Adipocyte (in vitro differentiated cells): ENCODE results near the gene ATF6.

ENCODE experiments used
- DNase-seq: peaks from one replicate; pipeline ENCODE4 v3.0.0-alpha.2; 2015; ENCODE audit warnings: low read depth
- H3K27me3 ChIP-seq: replicated peaks from 2 replicates; pipeline ENCODE4 v1.7.0; 2013; ENCODE audit warnings: mild to moderate bottlenecking, low read length, moderate library complexity; ENCODE audit not compliant: control insufficient read depth, insufficient read depth
- H3K36me3 ChIP-seq: 2 replicates; pipeline ENCODE4 v1.7.0; 2013; ENCODE audit warnings: low read length, mild to moderate bottlenecking, moderate library complexity; ENCODE audit not compliant: control insufficient read depth, insufficient read depth, severe bottlenecking
- H3K4me1 ChIP-seq: 2 replicates; pipeline ENCODE4 v1.7.0; 2013; ENCODE audit warnings: mild to moderate bottlenecking, low read length, moderate library complexity; ENCODE audit not compliant: control insufficient read depth, insufficient read depth
- H3K4me3 ChIP-seq: 2 replicates; pipeline ENCODE4 v1.7.0; 2013; ENCODE audit warnings: mild to moderate bottlenecking, low read length, moderate library complexity
- H3K9ac ChIP-seq: 2 replicates; pipeline ENCODE4 v1.7.0; 2013; ENCODE audit warnings: mild to moderate bottlenecking, low read length, moderate library complexity
- H3K9me3 ChIP-seq: 2 replicates; pipeline ENCODE4 v1.7.0; 2013; ENCODE audit warnings: mild to moderate bottlenecking, low read length, moderate library complexity; ENCODE audit not compliant: control insufficient read depth

Gene ATF6

GRCh38 chr1:161981126-161981525 lies 215.0 kb downstream of the ATF6 start:
- Histone ChIP-seq H3K27me3 (no peaks in the 10 kb centered on the region), H3K36me3 (peaks cover 3% of the 10 kb centered on the region), H3K4me1 (peaks cover 7% of the 10 kb centered on the region), H3K4me3 (no peak overlapping the region), H3K9me3 (no peaks in the 10 kb centered on the region), H3K9ac (no peak overlapping the region)
- DNase-seq, result no peak

GRCh38 chr1:161981735-161982506 lies 215.8 kb downstream of the ATF6 start:
- H3K9me3 ChIP-seq, result no peaks in the 10 kb centered on the region
- no peaks in the 10 kb centered on the region for H3K27me3 ChIP-seq
- peaks cover 7% of the 10 kb centered on the region for H3K4me1 ChIP-seq
- no peak for DNase-seq
- H3K4me3 ChIP-seq, result no peak overlapping the region
- no peak overlapping the region for H3K9ac ChIP-seq
- H3K36me3 ChIP-seq, result peaks cover 3% of the 10 kb centered on the region

GRCh38 chr1:161982507-161982895 lies 216.4 kb downstream of the ATF6 start:
- Histone ChIP-seq H3K4me3 (no peak overlapping the region), H3K9me3 (peaks cover 5% of the 10 kb centered on the region), H3K9ac (no peak overlapping the region), H3K36me3 (peaks cover 3% of the 10 kb centered on the region), H3K27me3 (no peaks in the 10 kb centered on the region), H3K4me1 (peaks cover 7% of the 10 kb centered on the region)
- no peak for DNase-seq

GRCh38 chr1:161982917-161983316 lies 216.8 kb downstream of the ATF6 start:
- Histone ChIP-seq H3K36me3 (peaks cover 3% of the 10 kb centered on the region), H3K4me3 (no peak overlapping the region), H3K27me3 (no peaks in the 10 kb centered on the region), H3K4me1 (peaks cover 7% of the 10 kb centered on the region), H3K9me3 (peaks cover 7% of the 10 kb centered on the region), H3K9ac (no peak overlapping the region)
- no peak for DNase-seq

GRCh38 chr1:161983725-161984124 lies 217.6 kb downstream of the ATF6 start:
- no peak overlapping the region for H3K9ac ChIP-seq
- peaks cover 7% of the 10 kb centered on the region for H3K9me3 ChIP-seq
- peaks cover 7% of the 10 kb centered on the region for H3K4me1 ChIP-seq
- DNase-seq, result no peak
- peaks cover 3% of the 10 kb centered on the region for H3K36me3 ChIP-seq
- no peak overlapping the region for H3K4me3 ChIP-seq
- H3K27me3 ChIP-seq, result no peaks in the 10 kb centered on the region

- no peak overlapping the region for H3K9ac ChIP-seq
- H3K4me3 ChIP-seq, result no peak overlapping the region
- peaks cover 7% of the 10 kb centered on the region for H3K9me3 ChIP-seq
- no peaks in the 10 kb centered on the region for H3K27me3 ChIP-seq
- H3K4me1 ChIP-seq, result peaks cover 7% of the 10 kb centered on the region
- no peak for DNase-seq
- H3K36me3 ChIP-seq, result peaks cover 3% of the 10 kb centered on the region
Measured at GRCh38 chr1:161985301-161985822, 219.2 kb downstream of the ATF6 start.

- H3K4me3 ChIP-seq, result no peak overlapping the region
- H3K36me3 ChIP-seq, result peaks cover 3% of the 10 kb centered on the region
- H3K9ac ChIP-seq, result no peak overlapping the region
- peaks cover 7% of the 10 kb centered on the region for H3K9me3 ChIP-seq
- no peaks in the 10 kb centered on the region for H3K4me1 ChIP-seq
- no peak for DNase-seq
- no peaks in the 10 kb centered on the region for H3K27me3 ChIP-seq
Measured at GRCh38 chr1:161986328-161986727, 220.2 kb downstream of the ATF6 start.

- Histone ChIP-seq H3K9me3 (peaks cover 7% of the 10 kb centered on the region), H3K9ac (no peak overlapping the region), H3K36me3 (peaks cover 3% of the 10 kb centered on the region), H3K4me3 (no peak overlapping the region), H3K27me3 (no peaks in the 10 kb centered on the region), H3K4me1 (no peaks in the 10 kb centered on the region)
- no peak for DNase-seq
Measured at GRCh38 chr1:161987303-161987702, 221.2 kb downstream of the ATF6 start.

- Histone ChIP-seq H3K27me3 (no peaks in the 10 kb centered on the region), H3K4me3 (no peak overlapping the region), H3K4me1 (no peaks in the 10 kb centered on the region), H3K9me3 (peaks cover 7% of the 10 kb centered on the region), H3K36me3 (peaks cover 3% of the 10 kb centered on the region), H3K9ac (no peak overlapping the region)
- DNase-seq, result no peak
Measured at GRCh38 chr1:161987872-161988271, 221.8 kb downstream of the ATF6 start.

GRCh38 chr1:161988413-161988812 lies 222.3 kb downstream of the ATF6 start:
- Histone ChIP-seq H3K9me3 (peaks cover 7% of the 10 kb centered on the region), H3K9ac (no peak overlapping the region), H3K4me1 (no peaks in the 10 kb centered on the region), H3K27me3 (no peaks in the 10 kb centered on the region), H3K4me3 (no peak overlapping the region), H3K36me3 (peaks cover 8% of the 10 kb centered on the region)
- no peak for DNase-seq

GRCh38 chr1:161989108-161989507 lies 223.0 kb downstream of the ATF6 start:
- Histone ChIP-seq H3K4me1 (no peaks in the 10 kb centered on the region), H3K4me3 (no peak overlapping the region), H3K9me3 (peaks cover 7% of the 10 kb centered on the region), H3K9ac (no peak overlapping the region), H3K27me3 (no peaks in the 10 kb centered on the region), H3K36me3 (peaks cover 5% of the 10 kb centered on the region)
- no peak for DNase-seq

GRCh38 chr1:161989786-161990185 lies 223.7 kb downstream of the ATF6 start:
- no peak for DNase-seq
- Histone ChIP-seq H3K36me3 (peaks cover 5% of the 10 kb centered on the region), H3K27me3 (no peaks in the 10 kb centered on the region), H3K9me3 (peaks cover 7% of the 10 kb centered on the region), H3K9ac (no peak overlapping the region), H3K4me1 (peaks cover 6% of the 10 kb centered on the region), H3K4me3 (no peak overlapping the region)
